Right lobe of liver (tissue), 4 donors: Measurements from ENCODE around the gene GPR78.

Experiments
- CTCF ChIP-seq, 4 donors: fragments of 200-600 bp in 3 of 4; fragments of 450-650 bp in 1 of 4; IDR thresholded peaks; one replicate each; pipeline versions ENCODE4 v1.5.1 to v1.8.0; 2016 to 2022; ENCODE audit warnings: antibody characterized with exemption in 4 of 4, mild to moderate bottlenecking in 2 of 4
- POLR2A ChIP-seq: fragments of 450-650 bp; IDR thresholded peaks from one replicate; pipeline ENCODE4 v1.6.1; 2017; ENCODE audit warnings: antibody characterized with exemption, mild to moderate bottlenecking
- donor health status: DM: no; HTN: no; CAD: no.
- donor health status: DM: no; HTN: no; CAD: no.
- donor health status: DM: no; HTN: yes; CAD: no.

- no peak for TF ChIP-seq CTCF (IDR thresholded peaks at IDR 0.05)
- TF ChIP-seq POLR2A = no peak
Observed at GRCh38 chr4:8532245-8532781, 47.9 kb upstream of the GPR78 start.
